ENCODE measurements around the gene APEH.
A peak's percentile ranks its signal among the peaks of the same experiment; 100 is the strongest.
"Not testable (repeated sequence)": the region's sequence is repeated elsewhere in the genome, so short reads cannot be mapped to it uniquely, and the experiment has no call there.

APEH gene

GRCh38 chr3:49688338-49689045 lies 14.3 kb downstream of the APEH start:
- Histone ChIP-seq H3K27ac (peak overlapping the region; percentile 69 to 89 (median 83)), H3K9ac (peak overlapping the region; percentile 88 to 95 (median 92))

GRCh38 chr3:49689046-49689907 lies 15.1 kb downstream of the APEH start, which contains the start of the genes MST1 and RNF123:
Gene MST1, minus strand, starts transcription at chr3:49689474. Its CDS starts 783 bp downstream, at chr3:49688691.
Gene RNF123, plus strand, starts transcription at chr3:49689557. Its CDS starts 1,609 bp downstream, at chr3:49691166.
- H3K27ac ChIP-seq, result peak within 1 kb of the TSS; percentile 69 to 89 (median 83)
- TF ChIP-seq Cebpa-rat (IDR thresholded peaks at IDR 0.05), result no peak
- H3K36me3 ChIP-seq, result peaks cover 0 to 25% (median 5%) of the 10 kb centered on the region in 11 experiments; a peak in 12 of 22 replicates
- peaks cover 0 to 27% (median 11%) of the 10 kb centered on the region in 11 experiments; a peak in 13 of 22 replicates for H4K20me1 ChIP-seq
- peak within 1 kb of the TSS; percentile 89 to 99 (median 96) for H3K4me3 ChIP-seq
- peak within 1 kb of the TSS; percentile 88 to 95 (median 92) for H3K9ac ChIP-seq
- peak within 1 kb of the TSS; percentile 80 to 97 (median 92) for H3K4me2 ChIP-seq
- peaks cover 0 to 12% (median 5%) of the 10 kb centered on the region in 11 experiments; a peak in 8 of 22 replicates for H3K9me3 ChIP-seq (replicated peaks in 1 of 11)
- H3K27me3 ChIP-seq, result no peaks in the 10 kb centered on the region
- H3K4me1 ChIP-seq, result peaks cover 22 to 28% (median 25%) of the 10 kb centered on the region in 10 experiments

More at GRCh38 chr3:49688338-49689045, 14.3 kb downstream of the APEH start:
- Histone ChIP-seq H3K4me1 (peaks cover 22 to 28% (median 25%) of the 10 kb centered on the region in 10 experiments), H3K4me3 (peak overlapping the region; percentile 89 to 99 (median 96)), H3K9me3 (replicated peaks in 1 of 11) (peaks cover 0 to 12% (median 5%) of the 10 kb centered on the region in 11 experiments; a peak in 8 of 22 replicates), H3K4me2 (peak overlapping the region; percentile 80 to 97 (median 92)), H3K36me3 (peaks cover 4 to 33% (median 11%) of the 10 kb centered on the region in 11 experiments; a peak in 21 of 22 replicates), H4K20me1 (peaks cover 0 to 26% (median 11%) of the 10 kb centered on the region in 11 experiments; a peak in 13 of 22 replicates)
- H3K27me3 ChIP-seq, result not testable (repeated sequence)

GRCh38 chr3:49689908-49690624 lies 15.9 kb downstream of the APEH start:
- Histone ChIP-seq H3K27ac (peak overlapping the region; percentile 69 to 89 (median 83)), H4K20me1 (peaks cover 0 to 29% (median 16%) of the 10 kb centered on the region in 11 experiments; a peak in 13 of 22 replicates), H3K9me3 (replicated peaks in 1 of 11) (peaks cover 0 to 12% (median 5%) of the 10 kb centered on the region in 11 experiments; a peak in 8 of 22 replicates), H3K36me3 (peaks cover 0 to 18% (median 0%) of the 10 kb centered on the region in 11 experiments; a peak in 2 of 22 replicates), H3K4me1 (peaks cover 22 to 28% (median 25%) of the 10 kb centered on the region in 10 experiments), H3K4me3 (peak overlapping the region; percentile 89 to 99 (median 96)), H3K4me2 (peak overlapping the region; percentile 80 to 97 (median 92)), H3K9ac (peak overlapping the region; percentile 88 to 95 (median 92))
- H3K27me3 ChIP-seq, result not testable (repeated sequence)

GRCh38 chr3:49690856-49691255 lies 16.7 kb downstream of the APEH start:
- peak overlapping the region; percentile 80 to 97 (median 92) for H3K4me2 ChIP-seq
- peaks cover 0 to 29% (median 16%) of the 10 kb centered on the region in 11 experiments; a peak in 13 of 22 replicates for H4K20me1 ChIP-seq
- H3K36me3 ChIP-seq, result peaks cover 0 to 15% (median 0%) of the 10 kb centered on the region in 11 experiments; a peak in 1 of 22 replicates
- H3K27me3 ChIP-seq; H3K27ac ChIP-seq; H3K9me3 ChIP-seq (replicated peaks in 1 of 11): not testable (repeated sequence)
- H3K4me3 ChIP-seq, result peak overlapping the region in 4 of 10 experiments; percentile 89 to 98 (median 98); a peak in 3 of 20 replicates
- H3K9ac ChIP-seq, result peak overlapping the region; percentile 88 to 95 (median 92); a peak in 20 of 22 replicates
- H3K4me1 ChIP-seq, result peaks cover 22 to 28% (median 25%) of the 10 kb centered on the region in 10 experiments

GRCh38 chr3:49691481-49691880 lies 17.3 kb downstream of the APEH start:
- H3K27ac ChIP-seq; H3K4me3 ChIP-seq; H3K9me3 ChIP-seq (replicated peaks in 1 of 11); H3K27me3 ChIP-seq: not testable (repeated sequence)
- peaks cover 0 to 16% (median 0%) of the 10 kb centered on the region in 11 experiments; a peak in 1 of 22 replicates for H3K36me3 ChIP-seq
- H3K4me1 ChIP-seq, result peaks cover 22 to 28% (median 25%) of the 10 kb centered on the region in 10 experiments
- H4K20me1 ChIP-seq, result peaks cover 0 to 29% (median 16%) of the 10 kb centered on the region in 11 experiments; a peak in 13 of 22 replicates
- H3K4me2 ChIP-seq, result peak overlapping the region in 6 of 11 experiments; percentile 80 to 94 (median 88); a peak in 6 of 22 replicates
- peak overlapping the region in 5 of 11 experiments; percentile 44 to 95 (median 92); a peak in 8 of 22 replicates for H3K9ac ChIP-seq

- Histone ChIP-seq H3K36me3 (peaks cover 7 to 46% (median 26%) of the 10 kb centered on the region in 11 experiments; a peak in 19 of 22 replicates), H4K20me1 (peaks cover 0 to 44% (median 18%) of the 10 kb centered on the region in 11 experiments; a peak in 14 of 22 replicates), H3K4me1 (peaks cover 14 to 38% (median 33%) of the 10 kb centered on the region in 10 experiments), H3K9ac (peak overlapping the region in 1 of 11 experiments; percentile 8; a peak in 1 of 22 replicates)
- not testable (repeated sequence) for H3K4me2 ChIP-seq; H3K27ac ChIP-seq; H3K27me3 ChIP-seq; H3K4me3 ChIP-seq; H3K9me3 ChIP-seq (replicated peaks in 1 of 11)
Measured at GRCh38 chr3:49694409-49695070, 20.4 kb downstream of the APEH start.

GRCh38 chr3:49695350-49696015 lies 21.3 kb downstream of the APEH start:
- Histone ChIP-seq H3K4me1 (peaks cover 11 to 37% (median 33%) of the 10 kb centered on the region in 10 experiments), H3K36me3 (peaks cover 12 to 56% (median 36%) of the 10 kb centered on the region in 11 experiments; a peak in 20 of 22 replicates), H4K20me1 (peaks cover 0 to 53% (median 18%) of the 10 kb centered on the region in 11 experiments; a peak in 14 of 22 replicates)
- not testable (repeated sequence) for H3K4me2 ChIP-seq; H3K9ac ChIP-seq; H3K9me3 ChIP-seq (replicated peaks in 1 of 11); H3K4me3 ChIP-seq; H3K27me3 ChIP-seq; H3K27ac ChIP-seq
